C4-2B (cell line): ENCODE measurements around the gene CST7.

Source experiments
- H3K27ac ChIP-seq: fragments of 450-650 bp; 2 replicates; pipeline ENCODE4 v1.5.1; 2017
- ZFX ChIP-seq: fragments of 450-650 bp; IDR thresholded peaks from 2 replicates; pipeline ENCODE4 v1.6.1; 2017
- TF ChIP-seq, protein P1 (sequence below): fragments of 450-650 bp; conservative IDR thresholded peaks from 2 replicates; pipeline ENCODE4 v1.5.1; 2017; ENCODE audit warnings: mild to moderate bottlenecking

Gene CST7

DNA sequence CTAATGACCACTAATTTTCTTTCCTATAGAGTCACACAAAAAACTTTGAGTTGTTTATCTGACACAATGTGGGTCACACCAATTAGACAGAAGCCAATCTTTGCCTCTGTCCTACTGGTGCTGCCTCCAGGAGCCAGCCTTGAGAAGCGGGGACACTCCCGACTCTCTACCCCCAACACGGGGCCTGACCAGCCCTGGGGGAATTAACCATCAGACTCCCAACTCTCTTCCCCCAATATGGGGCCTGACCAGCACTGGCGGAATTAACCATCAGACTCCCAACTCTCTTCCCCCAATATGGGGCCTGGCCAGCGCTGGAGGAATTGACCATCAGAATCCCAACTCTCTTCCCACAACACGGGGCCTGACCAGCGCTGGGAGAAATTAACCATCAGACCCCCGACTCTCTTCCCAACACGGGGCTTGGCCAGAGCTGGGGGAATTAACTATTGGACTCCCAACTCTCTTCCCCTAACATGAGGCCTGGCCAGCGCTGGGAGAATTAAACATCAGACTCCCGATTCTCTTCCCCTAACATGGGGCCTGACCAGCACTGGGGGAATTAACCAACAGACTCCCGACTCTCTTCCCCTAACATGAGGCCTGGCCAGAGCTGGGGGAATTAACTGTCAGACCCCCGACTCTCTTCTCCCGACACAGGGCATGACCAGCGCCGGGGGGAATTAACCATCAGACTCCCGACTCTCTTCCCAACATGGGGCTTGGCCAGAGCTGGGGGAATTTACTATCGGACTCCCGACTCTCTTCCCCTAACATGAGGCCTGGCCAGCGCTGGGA is 12.5 kb downstream of the CST7 start:
- H3K27ac ChIP-seq, result no peak overlapping the region
- no peak for TF ChIP-seq ZFX
- TF ChIP-seq, protein P1, sequence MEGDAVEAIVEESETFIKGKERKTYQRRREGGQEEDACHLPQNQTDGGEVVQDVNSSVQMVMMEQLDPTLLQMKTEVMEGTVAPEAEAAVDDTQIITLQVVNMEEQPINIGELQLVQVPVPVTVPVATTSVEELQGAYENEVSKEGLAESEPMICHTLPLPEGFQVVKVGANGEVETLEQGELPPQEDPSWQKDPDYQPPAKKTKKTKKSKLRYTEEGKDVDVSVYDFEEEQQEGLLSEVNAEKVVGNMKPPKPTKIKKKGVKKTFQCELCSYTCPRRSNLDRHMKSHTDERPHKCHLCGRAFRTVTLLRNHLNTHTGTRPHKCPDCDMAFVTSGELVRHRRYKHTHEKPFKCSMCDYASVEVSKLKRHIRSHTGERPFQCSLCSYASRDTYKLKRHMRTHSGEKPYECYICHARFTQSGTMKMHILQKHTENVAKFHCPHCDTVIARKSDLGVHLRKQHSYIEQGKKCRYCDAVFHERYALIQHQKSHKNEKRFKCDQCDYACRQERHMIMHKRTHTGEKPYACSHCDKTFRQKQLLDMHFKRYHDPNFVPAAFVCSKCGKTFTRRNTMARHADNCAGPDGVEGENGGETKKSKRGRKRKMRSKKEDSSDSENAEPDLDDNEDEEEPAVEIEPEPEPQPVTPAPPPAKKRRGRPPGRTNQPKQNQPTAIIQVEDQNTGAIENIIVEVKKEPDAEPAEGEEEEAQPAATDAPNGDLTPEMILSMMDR, result no peak

DNA sequence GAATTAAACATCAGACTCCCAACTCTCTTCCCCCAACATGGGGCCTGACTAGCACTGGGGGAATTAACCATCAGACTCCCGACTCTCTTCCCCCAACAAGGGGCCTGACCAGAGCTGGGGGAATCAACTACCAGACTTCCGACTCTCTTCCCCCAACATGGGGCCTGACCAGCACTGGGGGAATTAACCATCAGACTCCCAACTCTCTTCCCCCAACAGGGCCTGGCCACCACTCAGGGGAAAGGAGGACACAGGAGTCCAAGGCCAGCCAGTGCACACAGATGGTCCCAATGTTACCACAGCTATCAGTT is 13.1 kb downstream of the CST7 start:
- no peak for TF ChIP-seq ZFX
- H3K27ac ChIP-seq, result no peak overlapping the region

DNA sequence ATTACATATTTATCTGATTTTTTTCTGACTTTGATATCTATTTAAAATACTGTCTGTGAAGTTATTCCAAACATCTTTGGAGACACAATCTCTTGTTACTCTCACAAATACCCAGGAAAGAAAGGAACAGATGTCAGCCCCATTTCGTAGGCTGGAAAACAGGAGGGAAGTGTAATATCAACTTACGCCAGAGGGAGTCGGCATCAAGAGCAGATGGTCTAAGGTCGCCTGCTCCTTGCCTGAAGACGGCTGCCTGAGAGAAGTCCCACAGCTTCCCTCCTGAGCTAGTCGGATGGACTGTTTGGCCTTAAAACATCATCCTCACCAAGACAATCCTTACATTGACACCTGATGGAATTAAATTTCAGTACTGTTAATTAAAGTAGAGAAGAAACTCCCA is 13.4 kb downstream of the CST7 start:
- TF ChIP-seq, protein P1, result no peak
- no peak for TF ChIP-seq ZFX
- H3K27ac ChIP-seq, result no peak overlapping the region

DNA sequence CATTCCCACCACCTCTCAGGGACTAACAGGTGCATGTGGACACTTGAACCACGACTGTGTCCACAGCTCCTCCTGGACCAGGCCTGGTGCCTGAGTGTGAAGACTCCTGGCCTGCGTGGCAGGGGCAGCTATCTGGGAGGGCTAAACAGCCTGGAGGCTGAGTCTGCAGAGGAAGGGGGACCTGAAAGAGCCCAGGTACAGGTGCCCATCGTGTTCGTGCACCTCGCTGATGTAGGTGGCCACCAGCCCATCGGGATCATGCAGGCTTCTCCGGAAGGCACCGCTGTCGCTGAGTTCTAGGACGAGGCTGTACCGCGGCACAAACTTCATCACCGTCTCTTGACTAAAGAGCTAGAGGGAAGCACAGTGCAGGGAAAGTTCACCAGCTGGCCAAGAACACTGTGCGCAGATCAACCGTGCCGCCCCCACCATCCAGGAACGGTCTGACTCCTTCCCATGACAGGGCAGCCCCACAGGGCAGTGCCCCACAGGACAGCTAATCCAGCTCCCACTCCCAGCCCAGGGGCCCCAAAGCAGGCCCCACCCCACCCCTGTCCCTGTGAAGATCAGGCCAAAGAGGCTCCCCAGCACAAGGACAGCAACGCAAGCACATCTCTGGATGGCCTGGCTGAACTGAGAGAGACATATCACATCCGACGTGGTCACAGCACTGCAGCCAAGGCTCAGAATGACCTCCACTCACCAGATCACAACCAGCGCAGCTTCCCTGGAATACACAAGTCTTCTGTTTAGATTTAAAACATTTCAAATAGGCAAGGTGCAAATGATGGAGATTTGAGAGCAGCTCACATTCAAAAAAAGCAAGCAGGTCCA is 14.8 kb downstream of the CST7 start:
- TF ChIP-seq ZFX, result no peak
- TF ChIP-seq, protein P1, result no peak
- no peak overlapping the region for H3K27ac ChIP-seq

DNA sequence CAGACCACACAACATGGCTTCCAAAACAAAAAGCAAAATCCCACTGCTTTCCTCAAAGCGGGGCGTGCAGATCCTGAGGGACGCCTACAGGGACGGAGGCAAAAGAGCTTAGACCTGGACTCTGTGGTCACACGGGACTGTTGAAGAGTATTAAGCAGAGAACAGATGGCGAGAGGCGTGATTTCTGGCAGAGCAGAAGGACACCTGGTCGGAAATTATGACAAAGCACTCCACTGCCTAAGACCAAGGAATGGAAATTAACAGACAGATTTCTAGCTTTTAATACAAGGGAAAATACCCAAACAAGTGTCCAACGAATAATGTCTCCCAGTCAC is 15.4 kb downstream of the CST7 start:
- H3K27ac ChIP-seq, result no peak overlapping the region
- no peak for TF ChIP-seq ZFX
- TF ChIP-seq, protein P1, result no peak

DNA sequence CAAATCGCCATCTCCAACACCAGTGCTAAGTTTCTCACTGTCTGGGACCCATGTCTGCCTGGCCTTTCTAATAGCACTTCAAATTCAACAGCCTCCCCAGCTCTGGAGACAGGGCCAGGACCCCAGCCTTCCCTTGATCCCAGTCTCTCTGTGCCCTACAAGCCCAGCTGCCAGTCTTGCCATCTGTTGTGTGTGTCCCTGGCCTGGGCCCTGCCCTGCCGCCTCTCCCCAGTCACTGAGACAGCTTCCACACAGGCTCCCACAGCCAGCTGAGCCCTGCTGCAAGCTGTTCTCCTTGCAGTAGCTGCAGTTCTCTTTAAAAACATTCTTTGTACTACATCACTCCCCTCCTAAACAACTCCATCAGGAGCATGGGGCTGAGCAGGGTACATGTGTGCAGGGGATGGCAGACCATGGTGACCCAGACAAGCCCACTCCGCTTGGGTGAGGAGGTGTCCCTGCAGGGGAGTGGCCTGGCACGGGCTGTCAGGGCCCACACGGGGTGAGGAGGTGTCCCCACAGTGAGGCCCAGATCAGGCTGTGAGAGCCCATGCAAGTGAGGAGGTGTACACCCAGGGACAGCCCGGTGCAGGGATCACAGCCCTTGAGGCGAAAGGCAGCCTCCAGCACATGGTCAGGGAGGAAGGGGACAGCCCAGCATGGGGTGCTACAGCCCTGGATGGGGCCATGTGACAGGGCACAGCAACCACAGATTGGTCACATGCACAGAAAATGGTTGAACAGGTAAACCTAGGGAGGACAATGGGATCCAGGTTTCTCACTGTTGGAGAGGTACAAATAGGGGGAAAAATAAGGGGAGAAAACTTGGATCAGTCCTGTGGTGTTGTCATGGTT is 16.2 kb downstream of the CST7 start:
- TF ChIP-seq, protein P1, result no peak
- no peak for TF ChIP-seq ZFX
- H3K27ac ChIP-seq, result no peak overlapping the region

DNA sequence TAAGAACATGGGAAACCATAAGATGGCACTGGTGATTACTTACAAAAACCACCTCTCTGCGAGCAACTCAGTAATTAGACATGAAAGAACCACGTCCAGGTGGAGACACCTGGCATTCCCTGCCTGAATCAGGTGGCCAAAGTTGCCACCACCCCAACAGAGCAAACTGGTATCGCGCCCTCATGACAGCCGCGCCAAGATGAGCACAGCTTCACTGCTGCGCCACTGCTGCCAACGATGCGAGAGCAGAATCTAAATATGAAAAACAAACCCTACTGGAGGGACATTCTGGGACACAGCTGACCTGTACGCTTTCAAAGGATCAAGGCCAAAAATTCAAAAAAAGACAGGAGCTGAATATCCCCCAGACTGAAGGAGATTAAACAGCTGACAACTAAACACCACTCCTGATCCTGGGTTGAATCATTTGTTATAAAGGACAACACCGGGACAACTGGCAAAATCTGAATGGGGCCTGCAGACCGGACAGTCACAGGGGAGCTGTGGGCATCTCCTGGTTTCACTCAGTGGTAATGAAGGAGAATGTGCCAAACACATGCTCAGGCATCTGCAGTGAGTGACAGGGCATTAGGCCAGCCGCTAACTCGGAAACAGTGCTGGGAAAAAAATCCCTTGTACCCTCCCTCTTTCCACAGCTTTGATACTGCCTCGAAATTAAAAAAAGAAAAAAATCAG is 17.4 kb downstream of the CST7 start:
- TF ChIP-seq, protein P1, result no peak
- TF ChIP-seq ZFX, result no peak

More for the DNA sequence above, 17.4 kb downstream of the CST7 start:
- H3K27ac ChIP-seq, result no peak overlapping the region
